ENCODE data around the gene TMEM221. TPM values are rescaled to one million over a fixed set of nuclear protein-coding genes. Genes with fewer than 3 reads are reported as not detected.

The TMEM221 gene
- total and polyA plus RNA-seq, 8 donors: 1.6 to 2.6 (median 2.0) TPM; not detected in 2

DNA sequence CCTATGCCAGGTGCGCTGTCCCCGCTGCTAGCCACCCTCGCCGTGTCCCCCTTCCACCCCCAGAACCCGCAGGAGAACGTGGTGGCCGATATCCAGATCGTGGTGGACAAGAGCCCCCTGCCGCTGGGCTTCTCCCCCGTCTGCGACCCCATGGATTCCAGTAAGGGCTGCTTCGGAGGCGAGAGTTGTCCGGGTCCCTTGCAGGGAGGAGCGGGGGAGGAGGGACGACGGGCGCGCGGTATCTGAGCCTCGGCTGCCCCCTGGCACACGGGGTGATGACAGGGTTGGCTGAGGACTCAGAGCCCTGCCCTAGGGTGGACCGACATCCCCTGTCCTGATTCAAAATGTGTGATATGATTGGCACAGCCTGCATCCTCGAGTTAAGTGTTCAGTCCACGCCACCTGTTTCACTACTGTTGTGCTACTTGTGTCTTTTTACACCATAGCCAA lies 28.0 kb downstream of the TMEM221 start:
- intact Hi-C loops (cut with DNase I): no loop called here
- Histone ChIP-seq H3K9me3 (no peaks in the 10 kb centered on the region), H3K36me3 (peaks cover 0 to 13% of the 10 kb centered on the region in 2 donors), H3K4me3 (peak overlapping the region; percentile 79 to 84), H3K4me1 (peaks cover 5 to 13% of the 10 kb centered on the region in 2 donors), H3K27ac (peak overlapping the region; percentile 57 to 85), H3K27me3 (no peaks in the 10 kb centered on the region)
- TF ChIP-seq, protein P1, sequence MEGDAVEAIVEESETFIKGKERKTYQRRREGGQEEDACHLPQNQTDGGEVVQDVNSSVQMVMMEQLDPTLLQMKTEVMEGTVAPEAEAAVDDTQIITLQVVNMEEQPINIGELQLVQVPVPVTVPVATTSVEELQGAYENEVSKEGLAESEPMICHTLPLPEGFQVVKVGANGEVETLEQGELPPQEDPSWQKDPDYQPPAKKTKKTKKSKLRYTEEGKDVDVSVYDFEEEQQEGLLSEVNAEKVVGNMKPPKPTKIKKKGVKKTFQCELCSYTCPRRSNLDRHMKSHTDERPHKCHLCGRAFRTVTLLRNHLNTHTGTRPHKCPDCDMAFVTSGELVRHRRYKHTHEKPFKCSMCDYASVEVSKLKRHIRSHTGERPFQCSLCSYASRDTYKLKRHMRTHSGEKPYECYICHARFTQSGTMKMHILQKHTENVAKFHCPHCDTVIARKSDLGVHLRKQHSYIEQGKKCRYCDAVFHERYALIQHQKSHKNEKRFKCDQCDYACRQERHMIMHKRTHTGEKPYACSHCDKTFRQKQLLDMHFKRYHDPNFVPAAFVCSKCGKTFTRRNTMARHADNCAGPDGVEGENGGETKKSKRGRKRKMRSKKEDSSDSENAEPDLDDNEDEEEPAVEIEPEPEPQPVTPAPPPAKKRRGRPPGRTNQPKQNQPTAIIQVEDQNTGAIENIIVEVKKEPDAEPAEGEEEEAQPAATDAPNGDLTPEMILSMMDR (IDR thresholded peaks at IDR 0.05): no peak
- DNase-seq (peak in 3 of 4 donors; percentile 35 to 82 (median 48)), ATAC-seq (peak; percentile 49)

GRCh38 chr19:17419621-17420474 lies 28.6 kb downstream of the TMEM221 start, which contains the start of gene MVB12A:
MVB12A (plus strand) TSS chr19:17420047; CDS start chr19:17420136, 89 bp downstream.
- ATAC-seq (peak; percentile 99), DNase-seq (peak; percentile 98 to 100 (median 99))
- H3K36me3 ChIP-seq: peaks cover 0 to 18% of the 10 kb centered on the region in 2 donors
- H3K9me3 ChIP-seq: no peaks in the 10 kb centered on the region
- peaks cover 5 to 13% of the 10 kb centered on the region in 2 donors for H3K4me1 ChIP-seq
- H3K27me3 ChIP-seq: no peaks in the 10 kb centered on the region
- H3K4me3 ChIP-seq: peak within 1 kb of the TSS; percentile 79 to 84
- intact Hi-C loops (cut with DNase I): no loop called here
- peak within 1 kb of the TSS; percentile 85 to 87 for H3K27ac ChIP-seq
- TF ChIP-seq, protein P1 (IDR thresholded peaks at IDR 0.05): peak in 1 of 2 donors; percentile 11

DNA sequence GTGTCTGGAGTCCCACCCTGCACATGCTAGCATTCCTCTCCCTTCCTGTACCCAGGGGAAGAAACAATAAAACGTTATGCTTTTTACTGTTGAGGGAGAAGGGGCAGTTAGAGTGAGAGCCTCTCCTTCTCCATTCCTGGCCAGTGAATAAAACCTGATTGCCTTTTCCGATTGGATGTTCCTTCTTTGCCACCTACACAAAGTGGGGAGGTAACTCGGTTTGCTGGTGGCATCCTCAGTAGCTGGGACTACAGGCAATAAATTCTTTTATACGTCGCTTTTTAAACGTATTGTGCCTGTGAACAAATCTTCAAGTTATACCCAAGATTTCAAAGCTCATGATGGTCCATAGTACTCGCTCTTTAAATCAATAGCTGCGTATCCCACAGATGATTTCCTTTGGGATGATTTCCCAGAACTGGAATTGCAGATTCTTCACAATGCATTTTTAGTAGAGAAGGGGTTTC lies 29.3 kb downstream of the TMEM221 start:
- TF ChIP-seq, protein P1 (IDR thresholded peaks at IDR 0.05): no peak
- Histone ChIP-seq H3K36me3 (peaks cover 0 to 24% of the 10 kb centered on the region in 2 donors), H3K27ac (peak overlapping the region; percentile 85 to 87), H3K27me3 (no peaks in the 10 kb centered on the region), H3K9me3 (no peaks in the 10 kb centered on the region), H3K4me3 (peak overlapping the region; percentile 79 to 84), H3K4me1 (peaks cover 5 to 13% of the 10 kb centered on the region in 2 donors)
- DNase-seq (no peak), ATAC-seq (no peak)
- intact Hi-C loops (cut with DNase I): no loop called here

- TF ChIP-seq, protein P1 (IDR thresholded peaks at IDR 0.05): no peak
- Histone ChIP-seq H3K9me3 (no peaks in the 10 kb centered on the region), H3K27ac (peak overlapping the region in 1 of 2 donors; percentile 87), H3K4me3 (peak overlapping the region in 1 of 2 donors; percentile 84), H3K36me3 (peaks cover 0 to 25% of the 10 kb centered on the region in 2 donors), H3K27me3 (no peaks in the 10 kb centered on the region), H3K4me1 (peaks cover 5 to 15% of the 10 kb centered on the region in 2 donors)
- intact Hi-C loops (cut with DNase I): no loop called here
- DNase-seq: no peak
- no peak for ATAC-seq
Measured at GRCh38 chr19:17418710-17419109, 29.8 kb downstream of the TMEM221 start.

DNA sequence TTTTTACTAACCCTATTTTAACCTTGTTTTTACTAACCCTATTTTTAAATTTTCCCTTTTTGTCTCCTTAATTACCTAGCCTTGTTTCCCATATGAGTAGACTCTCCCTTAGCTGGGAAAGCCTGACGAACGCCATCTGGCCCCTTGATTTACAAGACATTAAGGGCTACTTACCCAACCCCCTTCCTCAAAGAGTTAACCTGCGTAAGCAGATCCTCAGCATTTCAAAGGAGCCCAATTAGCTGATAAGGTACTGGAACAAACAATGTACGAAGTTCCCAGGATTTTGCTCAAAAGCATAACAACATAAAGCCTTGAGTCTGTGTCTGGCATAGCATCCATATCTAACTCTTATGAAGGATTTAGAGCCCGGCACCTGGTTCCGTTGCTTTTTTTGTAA lies 33.3 kb downstream of the TMEM221 start:
- no peak overlapping the region for H3K4me3 ChIP-seq
- no peak overlapping the region for H3K27ac ChIP-seq
- DNase-seq: no peak
- peaks cover 5 to 26% of the 10 kb centered on the region in 2 donors for H3K4me1 ChIP-seq
- no peak for ATAC-seq
- intact Hi-C loops (cut with DNase I): no loop called here
- no peaks in the 10 kb centered on the region for H3K9me3 ChIP-seq
- no peaks in the 10 kb centered on the region for H3K27me3 ChIP-seq
- peaks cover 0 to 36% of the 10 kb centered on the region in 2 donors for H3K36me3 ChIP-seq
- TF ChIP-seq, protein P1 (IDR thresholded peaks at IDR 0.05): no peak
